ENCODE data around the gene SCFD2. TPM values are rescaled to one million over a fixed set of nuclear protein-coding genes. Genes with fewer than 3 reads are reported as not detected.
"Not testable (repeated sequence)": the region's sequence is repeated elsewhere in the genome, so short reads cannot be mapped to it uniquely, and the experiment has no call there.

SCFD2 gene
- total RNA-seq, 1 donor from 2014 or later = 15.8 TPM

DNA sequence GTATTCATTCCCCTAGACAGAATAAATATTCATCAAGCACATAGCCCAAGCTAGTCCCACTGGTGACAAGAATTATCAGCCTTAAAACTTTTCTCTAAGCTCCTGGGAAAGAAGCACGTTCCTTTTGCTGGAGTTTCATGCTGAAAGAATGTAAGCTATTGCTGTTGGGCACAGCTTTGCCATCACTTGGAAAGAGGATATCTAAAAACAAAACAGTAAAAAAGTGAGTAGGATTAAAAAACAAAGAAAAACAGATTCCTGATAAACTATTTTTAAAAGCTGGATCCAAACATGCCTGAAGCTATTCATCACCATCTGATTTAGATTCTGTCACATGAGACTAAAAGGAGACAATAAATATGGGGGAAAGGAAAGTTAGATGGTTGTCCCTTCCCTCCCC, 176.8 kb downstream of the SCFD2 start:
- no peak for DNase-seq (ENCODE audit: low spot score)

- DNase-seq (ENCODE audit: low spot score) = no peak
These were observed 179.0 kb downstream of the SCFD2 start for GRCh38 chr4:53186714-53187358.

GRCh38 chr4:53185869-53186585, 179.8 kb downstream of the SCFD2 start:
- no peak for DNase-seq (ENCODE audit: low spot score)

DNA sequence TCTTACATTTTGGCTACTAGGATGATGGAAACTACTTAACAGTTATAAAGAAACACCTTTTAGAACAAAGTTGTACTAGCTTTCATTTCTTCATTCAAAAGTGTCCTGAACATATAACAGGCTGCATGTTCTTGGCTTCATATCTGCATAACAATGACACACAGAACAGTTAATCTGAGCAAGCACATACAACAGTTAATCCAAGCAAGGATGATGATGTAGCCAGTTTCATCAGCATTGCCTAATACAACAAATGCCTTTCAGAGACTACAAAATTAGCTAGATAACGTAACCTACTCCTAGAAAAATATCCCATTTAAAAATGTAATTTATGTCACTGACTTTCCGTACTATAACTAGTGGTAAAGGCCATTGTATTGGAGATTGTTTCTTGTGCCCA, 182.1 kb downstream of the SCFD2 start:
- DNase-seq (ENCODE audit: low spot score) = no peak

GRCh38 chr4:53177751-53178150, 188.1 kb downstream of the SCFD2 start:
- DNase-seq (ENCODE audit: low spot score) = not testable (repeated sequence)

DNA sequence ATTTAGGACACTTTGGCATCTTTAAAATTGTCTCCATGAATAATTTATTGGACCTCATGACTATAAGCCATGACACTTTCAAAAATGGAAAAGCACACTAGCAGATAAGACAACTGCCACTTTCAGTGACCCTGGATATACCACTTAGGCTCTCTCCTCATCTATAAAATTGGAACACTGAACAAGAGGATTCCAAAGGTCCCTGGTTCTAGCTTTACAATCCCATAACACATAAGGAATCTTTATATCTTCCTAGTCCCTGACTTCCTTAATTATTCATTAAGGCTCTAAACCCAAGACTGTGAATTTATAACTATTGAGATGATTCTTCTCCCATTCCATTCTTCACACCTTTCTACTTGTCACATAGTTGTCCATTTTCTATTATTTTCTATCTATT, 190.2 kb downstream of the SCFD2 start:
- no peak for DNase-seq (ENCODE audit: low spot score)

DNA sequence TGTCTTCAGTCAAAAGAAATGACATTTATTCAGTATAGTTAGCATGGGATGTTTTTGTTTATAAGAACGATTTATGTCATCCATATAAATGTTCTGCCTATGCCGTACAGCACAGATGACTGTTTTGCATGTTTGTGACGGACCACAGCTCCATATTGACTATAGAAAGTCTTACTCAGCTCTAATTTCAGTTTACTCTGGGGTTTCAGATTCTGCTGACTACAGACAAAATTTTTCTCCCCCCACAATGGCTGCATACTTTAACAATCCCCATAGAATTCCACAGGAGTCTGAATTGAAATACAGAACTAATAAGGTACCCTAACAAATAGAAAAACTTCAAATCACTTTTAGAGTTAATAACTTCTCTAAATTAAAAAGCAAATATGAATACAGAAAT, 191.0 kb downstream of the SCFD2 start:
- DNase-seq (ENCODE audit: low spot score) = no peak

DNA sequence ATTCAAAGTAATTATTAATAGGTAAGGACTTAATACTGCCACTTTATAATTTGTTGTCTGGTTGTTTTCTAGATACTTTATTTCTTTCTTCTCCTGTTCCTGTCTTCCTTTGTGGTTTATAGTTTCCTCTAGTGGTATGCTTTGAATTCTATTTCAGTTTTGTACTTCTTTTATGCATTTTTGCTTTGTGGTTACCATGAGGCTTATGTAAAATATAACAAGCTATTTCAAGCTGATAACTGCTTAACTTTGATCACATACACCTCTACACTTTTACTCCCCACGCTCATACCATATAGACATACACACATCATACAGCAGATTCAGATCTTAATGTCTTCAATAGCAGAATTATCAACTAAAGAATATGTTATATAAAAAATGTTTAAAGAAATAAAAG, 192.3 kb downstream of the SCFD2 start:
- DNase-seq (ENCODE audit: low spot score) = no peak

- no peak for DNase-seq (ENCODE audit: low spot score)
These were observed 194.1 kb downstream of the SCFD2 start for GRCh38 chr4:53171797-53172196.

- no peak for DNase-seq (ENCODE audit: low spot score)
These were observed 195.9 kb downstream of the SCFD2 start for GRCh38 chr4:53169695-53170617.

DNA sequence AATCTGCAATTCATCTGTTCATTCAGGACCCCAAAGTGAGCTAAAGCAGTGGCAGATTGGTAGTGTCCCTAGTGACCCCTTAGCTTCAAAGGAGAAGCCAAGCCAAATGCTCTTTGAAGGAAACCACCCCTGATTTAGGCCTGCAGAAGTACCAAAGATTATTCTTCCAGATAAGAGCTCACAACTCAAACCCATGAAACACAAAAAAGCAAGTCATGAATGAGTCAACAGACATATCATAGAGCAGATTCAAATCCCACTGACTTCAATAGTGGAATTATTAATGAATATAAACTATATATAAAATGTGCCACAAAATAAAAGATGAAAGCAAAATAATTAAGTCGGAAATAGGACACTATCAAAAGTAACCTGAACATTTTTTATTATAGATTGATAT, 197.6 kb downstream of the SCFD2 start:
- no peak for DNase-seq (ENCODE audit: low spot score)

DNA sequence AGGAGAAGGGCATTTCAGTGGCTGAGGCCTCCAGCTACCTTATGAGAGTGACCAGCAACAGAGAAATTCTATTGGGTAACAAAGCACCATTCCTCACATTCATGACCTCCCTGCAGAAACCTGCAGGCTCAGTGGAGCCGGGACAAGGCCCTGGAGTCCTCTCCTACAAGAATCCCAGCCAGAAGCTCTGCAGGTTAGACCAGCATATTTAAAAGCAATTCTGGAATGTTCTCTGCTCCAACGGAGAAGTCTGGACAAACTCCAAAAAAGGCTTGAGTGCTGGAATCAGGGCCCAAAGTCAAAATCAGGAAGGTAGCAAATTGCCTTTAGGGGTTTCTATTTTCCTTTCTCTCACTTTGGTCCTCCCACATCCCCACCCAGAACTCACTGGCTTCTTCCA, 202.9 kb downstream of the SCFD2 start:
- no peak for DNase-seq (ENCODE audit: low spot score)

DNA sequence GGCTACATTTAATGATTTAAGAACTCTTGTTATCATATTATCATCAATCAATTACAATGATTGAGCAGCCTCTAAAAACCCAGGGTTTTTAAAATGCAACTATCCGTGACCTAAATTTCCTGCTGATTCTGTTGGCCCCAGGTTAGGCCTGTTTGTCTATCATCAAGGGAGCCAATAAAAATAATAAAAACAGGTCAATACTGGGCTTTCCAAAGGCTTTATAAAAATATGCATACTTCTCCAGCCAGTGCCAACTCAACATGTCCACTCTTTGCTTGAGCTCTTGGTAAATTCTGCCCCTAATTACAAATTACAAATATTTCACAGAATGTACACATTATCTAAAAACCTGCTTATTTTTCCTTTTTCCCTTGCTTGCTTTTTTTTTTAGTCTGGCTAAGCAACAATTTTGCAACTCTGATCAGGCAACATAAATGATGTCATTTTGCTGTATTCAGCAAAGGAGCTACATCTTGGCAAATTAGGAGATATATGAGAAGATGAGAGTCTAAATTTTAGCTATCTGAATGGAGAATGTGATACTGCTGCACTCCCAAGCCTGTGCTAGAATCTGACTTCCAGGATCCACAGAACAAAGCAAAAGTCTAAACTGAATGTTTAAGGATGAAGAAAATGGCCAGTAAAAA, 204.0 kb downstream of the SCFD2 start:
- DNase-seq (ENCODE audit: low spot score) = no peak

DNA sequence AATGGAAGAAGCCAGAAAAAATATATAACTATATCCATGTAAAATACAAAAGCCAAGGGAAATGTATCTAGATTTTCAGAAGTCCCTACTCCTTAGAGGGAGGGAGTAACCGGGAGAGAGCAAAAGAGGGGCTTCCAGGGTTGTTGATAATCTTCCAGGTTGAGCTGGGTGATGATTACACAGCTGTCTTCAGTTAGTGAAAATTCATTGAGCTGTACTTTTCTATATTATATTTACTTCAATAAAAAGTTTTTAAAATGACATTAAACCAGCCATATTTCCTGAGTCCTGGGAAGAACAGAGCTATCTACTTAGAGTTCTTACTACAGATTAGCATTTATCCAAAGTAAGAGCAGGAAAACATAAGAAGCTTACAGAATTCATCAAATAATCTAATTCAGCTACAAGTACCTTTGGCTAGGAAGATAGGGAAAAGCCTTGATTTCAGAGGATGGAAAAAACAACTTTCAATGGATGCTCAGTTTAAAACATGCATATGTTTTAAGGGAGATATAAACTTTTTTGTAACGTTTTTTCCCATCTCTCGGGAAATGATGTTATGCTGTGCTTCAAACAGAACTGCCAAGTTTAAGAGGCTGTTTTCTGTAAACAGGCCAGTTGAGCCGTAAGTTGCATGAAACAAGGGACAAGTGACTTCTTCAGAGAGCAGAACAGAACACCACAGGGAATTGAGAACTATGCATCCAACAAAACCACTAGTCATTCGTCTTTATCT, 204.6 kb downstream of the SCFD2 start:
- DNase-seq (ENCODE audit: low spot score) = no peak

- no peak for DNase-seq (ENCODE audit: low spot score)
These were observed 209.0 kb downstream of the SCFD2 start for GRCh38 chr4:53156896-53157295.

- DNase-seq (ENCODE audit: low spot score) = no peak
These were observed 213.4 kb downstream of the SCFD2 start for GRCh38 chr4:53152467-53152866.

DNA sequence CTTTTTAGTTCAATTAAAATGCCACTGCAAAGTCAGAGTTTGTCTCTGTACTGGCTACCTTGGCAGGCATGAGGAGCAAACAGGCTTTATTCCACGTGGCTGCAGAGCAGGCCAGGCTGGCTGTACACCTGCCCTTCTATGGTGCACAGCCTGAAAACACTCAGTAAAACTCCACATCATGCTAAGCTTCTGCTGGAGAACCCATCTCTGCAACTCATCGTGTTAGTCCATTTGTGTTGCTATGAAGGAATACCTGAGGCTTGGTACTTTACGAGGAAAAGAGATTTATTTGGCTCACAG, 214.4 kb downstream of the SCFD2 start:
- no peak for DNase-seq (ENCODE audit: low spot score)

GRCh38 chr4:53150631-53151488, 215.0 kb downstream of the SCFD2 start:
- DNase-seq (ENCODE audit: low spot score) = no peak

DNA sequence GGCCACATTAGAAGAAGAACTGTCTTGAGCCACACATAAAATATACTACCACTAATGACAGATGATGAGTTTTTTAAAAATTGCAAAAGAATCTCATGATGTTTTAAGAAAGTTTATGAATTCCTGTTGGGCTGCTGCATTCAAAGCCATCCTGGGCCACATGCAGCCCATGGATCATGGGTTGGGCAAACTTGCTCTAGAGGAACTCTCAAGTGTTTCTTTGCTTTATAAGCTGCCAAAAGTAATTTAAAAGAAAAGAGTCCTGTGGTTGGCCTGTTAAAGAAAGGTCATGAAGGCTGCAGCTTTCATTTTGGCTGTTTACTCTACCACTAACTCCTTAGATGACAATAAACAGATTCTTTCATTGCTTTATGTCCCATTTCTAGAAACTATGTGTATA, 218.2 kb downstream of the SCFD2 start:
- DNase-seq (ENCODE audit: low spot score) = no peak

DNA sequence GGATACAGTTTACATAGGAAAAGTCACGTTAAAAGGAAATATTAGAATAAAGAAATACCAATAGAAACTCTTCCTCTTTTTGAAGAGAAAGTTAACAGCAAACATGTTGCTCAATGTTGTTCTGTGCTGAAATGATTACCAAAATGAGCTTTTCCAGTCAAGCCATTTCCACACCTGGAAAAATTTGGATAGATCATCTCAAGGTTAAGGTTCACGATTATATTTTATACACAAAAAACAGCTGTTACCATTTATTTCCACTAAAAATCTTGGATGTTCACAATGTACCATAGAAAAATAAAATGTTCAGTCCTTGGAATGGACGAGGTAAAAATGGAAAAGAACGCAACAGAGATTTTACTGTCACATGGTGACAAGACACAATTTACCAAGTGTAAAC, 218.7 kb downstream of the SCFD2 start:
- DNase-seq (ENCODE audit: low spot score) = no peak

DNA sequence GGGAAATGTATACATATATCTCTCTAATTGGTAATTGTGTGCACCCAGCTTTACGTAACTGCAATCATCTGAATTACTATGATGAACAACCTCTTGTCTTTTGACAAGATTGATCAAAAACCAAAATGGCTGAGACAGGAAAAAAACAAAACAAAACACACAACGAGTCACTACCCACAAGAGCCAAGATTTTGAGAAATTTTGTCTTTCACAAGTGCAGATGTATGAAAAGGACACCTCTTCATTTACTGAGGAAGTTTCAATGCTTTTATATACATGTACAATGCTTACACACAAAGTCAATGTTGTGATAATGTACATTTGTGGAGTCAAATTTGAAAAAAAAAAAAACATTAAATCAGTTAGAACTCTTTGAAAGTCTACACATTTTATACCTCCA, 224.6 kb downstream of the SCFD2 start:
- DNase-seq (ENCODE audit: low spot score) = no peak
